ENCODE data around the gene PRDM12. TPM values are rescaled to one million over a fixed set of nuclear protein-coding genes. Genes with fewer than 3 reads are reported as not detected.

PRDM12 gene
- total RNA-seq, 1 donor from 2014 or later, result 0.21 TPM

DNA sequence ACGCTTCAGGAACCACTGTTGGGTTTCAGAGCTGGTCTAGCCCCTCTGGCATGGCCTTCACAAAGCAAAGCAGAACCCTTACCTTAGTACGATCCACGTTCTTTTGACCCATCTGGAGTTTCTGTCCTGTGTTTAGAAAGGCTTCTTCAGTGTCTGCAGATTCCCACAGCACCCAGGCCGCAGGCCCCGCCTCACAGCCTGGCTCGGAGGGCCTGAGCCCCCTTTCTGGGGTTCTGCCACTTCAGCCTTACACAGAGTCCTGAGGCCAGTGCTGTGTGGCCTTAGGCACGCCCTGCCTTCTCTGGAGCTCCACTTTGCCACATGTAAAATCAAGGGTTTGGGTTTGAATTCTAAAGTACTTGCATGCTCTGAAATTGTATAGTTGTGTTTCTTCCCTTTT is 31.6 kb upstream of the PRDM12 start:
- peaks cover 20% of the 10 kb centered on the region for H3K36me3 Mint-ChIP-seq (ENCODE audit: low read depth)
- no peak for DNase-seq
- H3K4me3 Mint-ChIP-seq, result no peak overlapping the region
- no peaks in the 10 kb centered on the region for H3K4me1 Mint-ChIP-seq
- no peaks in the 10 kb centered on the region for H3K9me3 Mint-ChIP-seq
- H3K27ac Mint-ChIP-seq, result no peak overlapping the region
- no peaks in the 10 kb centered on the region for H3K27me3 Mint-ChIP-seq
- intact Hi-C loops (cut with micrococcal nuclease), result no loop called here

DNA sequence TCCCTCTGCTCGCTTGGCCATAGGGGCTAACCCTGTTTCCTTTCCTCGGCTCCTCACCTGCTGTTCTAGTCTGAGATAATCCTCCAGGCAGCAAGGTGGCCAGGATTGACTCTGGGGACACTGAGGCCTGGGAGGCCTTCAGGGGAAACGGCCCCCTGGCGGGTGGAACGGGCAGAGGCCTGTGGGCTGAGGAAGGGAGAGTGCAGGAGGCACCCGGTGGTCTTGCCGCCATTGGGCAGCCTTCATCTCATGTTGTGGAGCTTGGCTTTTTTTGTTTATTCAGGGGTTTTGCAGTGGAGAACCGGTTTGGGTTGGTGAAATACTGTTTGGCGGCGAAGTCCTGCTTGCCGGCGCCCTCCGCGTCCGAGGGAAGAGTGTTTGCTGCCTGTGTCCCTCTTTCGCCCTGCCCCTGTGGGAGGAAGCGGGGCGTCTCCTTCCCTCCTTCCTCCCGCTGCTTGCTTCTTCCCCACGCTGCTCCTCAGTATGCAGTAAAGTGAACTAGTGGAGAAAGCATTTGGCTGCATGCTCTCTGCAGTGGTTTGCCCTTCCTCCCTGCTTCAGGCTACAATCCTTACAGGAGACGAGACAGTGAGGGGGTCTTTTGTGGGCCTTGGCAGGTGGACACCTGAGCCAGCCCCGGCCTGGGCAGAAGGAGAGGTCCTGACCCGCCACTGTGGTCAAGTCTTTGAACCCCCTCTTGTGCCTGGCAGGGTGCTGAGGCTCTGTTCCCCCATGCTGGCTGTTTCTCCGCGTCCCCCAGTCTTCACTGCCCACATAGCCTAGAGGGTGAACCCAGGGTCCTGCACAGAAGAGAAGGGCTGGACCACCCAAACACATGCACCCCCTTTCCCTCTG is 30.8 kb upstream of the PRDM12 start:
- Mint-ChIP-seq H3K27ac (no peak overlapping the region), H3K9me3 (no peaks in the 10 kb centered on the region), H3K36me3 (ENCODE audit: low read depth) (peaks cover 23% of the 10 kb centered on the region), H3K4me1 (no peaks in the 10 kb centered on the region), H3K4me3 (no peak overlapping the region), H3K27me3 (no peaks in the 10 kb centered on the region)
- DNase-seq, result no peak
- intact Hi-C loops (cut with micrococcal nuclease), result no loop called here

DNA sequence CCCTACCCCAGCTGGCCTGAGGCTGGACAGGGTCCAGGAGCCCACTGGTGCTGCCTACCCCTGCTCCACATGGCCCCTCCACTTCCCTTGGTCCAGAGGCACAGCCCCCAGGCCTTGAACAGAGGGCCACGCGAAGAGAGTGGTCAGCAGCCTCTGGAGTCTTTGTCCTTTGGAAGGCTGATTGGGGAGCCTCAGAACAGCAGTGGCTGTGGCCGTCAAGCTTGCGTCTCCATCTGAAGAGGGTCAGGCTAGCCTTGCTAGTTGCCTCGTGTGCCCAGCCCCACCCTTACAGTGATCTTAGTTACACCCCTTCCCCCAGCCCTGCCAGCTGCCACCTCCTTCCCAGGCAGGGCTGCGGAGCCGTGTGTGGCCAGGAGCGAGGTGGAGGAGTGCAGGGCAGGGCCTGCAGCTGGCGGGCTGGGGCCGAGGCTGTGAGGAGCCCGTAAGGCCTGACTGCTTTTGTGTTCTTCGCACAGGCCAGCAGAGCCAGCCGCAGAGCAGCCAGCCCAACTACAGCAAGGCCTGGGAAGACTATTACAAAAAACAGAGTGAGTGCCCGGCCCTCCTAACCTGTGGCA is 30.1 kb upstream of the PRDM12 start:
- H3K4me3 Mint-ChIP-seq, result no peak overlapping the region
- intact Hi-C loops (cut with micrococcal nuclease), result no loop called here
- H3K36me3 Mint-ChIP-seq (ENCODE audit: low read depth), result peaks cover 24% of the 10 kb centered on the region
- H3K4me1 Mint-ChIP-seq, result no peaks in the 10 kb centered on the region
- H3K27me3 Mint-ChIP-seq, result no peaks in the 10 kb centered on the region
- H3K9me3 Mint-ChIP-seq, result no peaks in the 10 kb centered on the region
- DNase-seq, result no peak
- H3K27ac Mint-ChIP-seq, result no peak overlapping the region

DNA sequence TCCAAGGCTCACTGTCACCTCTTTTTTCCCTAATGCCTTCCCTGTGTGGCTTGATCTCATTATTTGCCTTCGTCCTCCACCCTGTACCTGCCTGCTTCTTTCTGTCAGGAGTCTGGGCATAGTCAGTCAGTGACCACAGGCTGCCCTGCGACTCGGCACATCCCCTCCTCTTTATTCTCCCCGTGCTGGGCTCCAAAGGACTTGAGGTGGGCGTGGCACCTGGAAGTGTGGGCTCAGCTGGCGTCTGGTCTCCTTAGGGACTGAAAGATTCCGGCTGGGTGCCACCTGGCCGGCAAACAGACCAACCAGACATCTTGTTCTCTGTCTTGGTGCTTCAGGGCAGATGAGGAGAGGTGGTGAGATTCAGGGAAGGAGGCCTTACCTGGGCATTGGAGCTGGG is 29.6 kb upstream of the PRDM12 start:
- Mint-ChIP-seq H3K4me3 (no peak overlapping the region), H3K36me3 (ENCODE audit: low read depth) (peaks cover 20% of the 10 kb centered on the region), H3K27me3 (no peaks in the 10 kb centered on the region), H3K9me3 (no peaks in the 10 kb centered on the region), H3K27ac (no peak overlapping the region), H3K4me1 (no peaks in the 10 kb centered on the region)
- intact Hi-C loops (cut with micrococcal nuclease), result no loop called here
- no peak for DNase-seq

DNA sequence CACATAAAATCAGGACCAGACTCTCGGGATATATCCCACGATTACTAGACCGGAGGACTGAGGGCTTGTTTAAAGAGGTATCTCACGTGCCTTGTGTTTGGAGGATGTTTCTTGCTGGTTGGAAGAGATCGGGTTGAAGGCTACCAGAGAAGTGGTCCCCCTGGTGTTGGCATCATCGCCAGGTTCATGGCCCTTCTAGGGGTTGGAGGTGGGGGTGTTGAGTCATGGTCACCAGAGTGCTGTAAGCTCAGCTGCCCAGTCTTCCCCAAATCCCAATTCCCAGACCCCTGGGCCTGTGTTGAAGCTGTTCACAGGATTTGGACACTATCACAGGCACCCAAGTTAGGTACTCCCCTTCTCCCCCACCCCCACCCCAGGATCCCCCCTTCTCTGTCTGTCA is 29.1 kb upstream of the PRDM12 start:
- H3K27me3 Mint-ChIP-seq, result no peaks in the 10 kb centered on the region
- peaks cover 20% of the 10 kb centered on the region for H3K36me3 Mint-ChIP-seq (ENCODE audit: low read depth)
- no peak for DNase-seq
- no peak overlapping the region for H3K27ac Mint-ChIP-seq
- intact Hi-C loops (cut with micrococcal nuclease), result no loop called here
- H3K4me1 Mint-ChIP-seq, result no peaks in the 10 kb centered on the region
- H3K4me3 Mint-ChIP-seq, result no peak overlapping the region
- no peaks in the 10 kb centered on the region for H3K9me3 Mint-ChIP-seq

DNA sequence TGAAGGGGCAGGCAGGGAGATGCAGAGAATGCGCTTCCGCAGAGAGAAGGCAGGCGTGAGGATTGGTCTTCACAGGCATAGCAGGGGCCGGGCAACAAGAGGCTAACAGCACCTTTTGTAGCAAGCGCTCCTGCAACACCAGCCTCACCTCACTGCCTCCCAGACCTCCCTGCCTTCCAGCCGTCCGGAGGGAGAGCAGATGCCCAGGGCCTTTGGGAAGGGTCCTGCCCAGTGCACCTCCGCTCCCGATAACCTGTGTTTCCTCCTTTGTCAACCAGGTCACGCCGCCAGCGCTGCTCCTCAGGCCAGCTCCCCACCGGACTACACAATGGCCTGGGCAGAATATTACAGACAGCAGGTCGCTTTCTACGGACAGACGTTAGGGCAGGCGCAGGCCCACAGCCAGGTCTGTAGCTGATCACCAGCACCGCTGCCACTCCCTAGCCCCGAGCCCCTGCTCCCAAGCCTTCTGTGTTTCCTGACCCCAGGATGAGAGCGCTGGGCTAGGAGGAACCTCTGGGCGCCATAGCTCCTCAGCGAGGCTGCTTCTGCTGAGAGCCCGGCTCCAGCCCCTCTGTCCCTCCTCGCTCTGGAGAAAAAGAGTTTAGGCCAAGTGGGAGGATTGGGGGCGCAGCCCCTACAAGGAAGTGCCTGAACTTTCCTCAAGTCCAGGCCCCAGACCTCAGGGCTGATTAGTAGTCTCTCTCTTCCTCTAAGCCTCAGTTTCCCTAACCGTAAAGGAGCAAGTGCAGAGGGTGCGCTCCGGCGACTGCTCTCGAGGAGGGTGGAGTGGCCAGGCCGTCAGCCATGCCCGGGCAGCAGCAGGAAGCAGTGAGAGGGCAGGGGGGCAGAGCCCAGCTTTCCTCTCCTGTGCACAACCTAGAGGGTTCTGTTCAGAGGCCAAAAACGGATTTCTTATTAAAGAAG is 28.4 kb upstream of the PRDM12 start:
- no peaks in the 10 kb centered on the region for H3K9me3 Mint-ChIP-seq
- H3K4me1 Mint-ChIP-seq, result no peaks in the 10 kb centered on the region
- no peak overlapping the region for H3K4me3 Mint-ChIP-seq
- intact Hi-C loops (cut with micrococcal nuclease), result no loop called here
- no peaks in the 10 kb centered on the region for H3K27me3 Mint-ChIP-seq
- peaks cover 20% of the 10 kb centered on the region for H3K36me3 Mint-ChIP-seq (ENCODE audit: low read depth)
- no peak for DNase-seq
- no peak overlapping the region for H3K27ac Mint-ChIP-seq

DNA sequence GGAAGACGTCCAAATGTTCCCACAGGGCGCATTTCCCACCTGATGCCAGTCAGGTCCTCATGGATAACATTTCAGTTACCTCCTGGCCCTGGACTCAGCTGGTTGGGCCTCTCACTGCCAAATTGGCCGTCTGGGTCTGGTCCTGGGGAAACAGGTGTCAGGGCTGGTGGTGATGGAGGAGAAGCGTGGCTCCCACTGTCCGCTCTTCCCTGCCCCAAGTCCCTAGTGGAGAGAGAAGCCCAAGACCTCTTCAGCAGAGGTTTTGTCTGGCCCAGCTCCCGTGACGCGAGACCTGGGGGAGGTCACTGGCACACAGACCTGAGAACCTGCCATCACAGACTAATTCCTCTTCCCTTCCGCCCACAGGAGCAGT is 27.8 kb upstream of the PRDM12 start:
- no peaks in the 10 kb centered on the region for H3K9me3 Mint-ChIP-seq
- H3K4me1 Mint-ChIP-seq, result no peaks in the 10 kb centered on the region
- no peak overlapping the region for H3K4me3 Mint-ChIP-seq
- peaks cover 19% of the 10 kb centered on the region for H3K36me3 Mint-ChIP-seq (ENCODE audit: low read depth)
- H3K27me3 Mint-ChIP-seq, result no peaks in the 10 kb centered on the region
- intact Hi-C loops (cut with micrococcal nuclease), result no loop called here
- H3K27ac Mint-ChIP-seq, result no peak overlapping the region
- DNase-seq, result no peak

DNA sequence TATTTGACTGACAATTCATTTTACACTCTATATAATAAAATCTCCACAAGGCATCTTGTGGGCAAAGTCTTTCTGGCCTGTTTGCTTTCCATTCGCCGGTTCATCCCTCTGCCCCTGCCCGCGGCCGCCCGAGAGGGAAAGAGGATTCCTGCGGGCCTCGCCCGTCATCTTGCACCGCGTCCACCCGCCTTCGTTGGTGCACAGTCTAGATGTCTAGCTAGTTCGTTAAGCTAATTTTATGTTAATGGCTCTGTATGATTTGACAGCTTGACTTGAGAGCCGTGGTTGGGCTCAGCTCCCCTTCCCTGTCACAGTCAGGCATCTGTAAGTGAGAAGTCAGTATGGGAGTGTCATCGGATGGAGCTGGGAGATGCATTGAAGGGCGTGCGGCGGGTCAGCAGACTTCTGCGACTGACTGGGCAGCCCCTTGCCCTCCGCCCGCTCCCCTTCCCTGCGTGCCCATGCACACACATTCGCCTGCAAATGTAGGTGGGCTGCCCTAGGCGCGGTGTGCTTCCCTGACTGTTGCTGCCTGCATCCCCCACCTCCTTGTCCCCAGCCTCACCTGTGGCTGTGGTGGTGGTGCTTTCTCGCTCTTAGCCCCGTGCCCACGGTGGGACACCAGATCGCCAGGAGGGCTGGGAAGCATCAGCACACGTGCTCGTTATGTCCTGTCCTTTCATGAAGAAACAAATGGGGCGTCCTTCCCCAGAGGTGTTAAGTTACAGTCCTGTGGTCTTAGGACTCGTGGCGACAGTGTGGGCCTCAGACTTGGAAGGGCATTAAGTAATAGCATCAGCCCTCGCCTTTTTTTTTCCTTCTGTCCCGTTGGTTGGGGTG is 25.9 kb upstream of the PRDM12 start:
- H3K9me3 Mint-ChIP-seq, result no peaks in the 10 kb centered on the region
- H3K27me3 Mint-ChIP-seq, result no peaks in the 10 kb centered on the region
- H3K4me1 Mint-ChIP-seq, result no peaks in the 10 kb centered on the region
- no peak overlapping the region for H3K27ac Mint-ChIP-seq
- intact Hi-C loops (cut with micrococcal nuclease), result no loop called here
- DNase-seq, result no peak
- peaks cover 14% of the 10 kb centered on the region for H3K36me3 Mint-ChIP-seq (ENCODE audit: low read depth)
- no peak overlapping the region for H3K4me3 Mint-ChIP-seq

DNA sequence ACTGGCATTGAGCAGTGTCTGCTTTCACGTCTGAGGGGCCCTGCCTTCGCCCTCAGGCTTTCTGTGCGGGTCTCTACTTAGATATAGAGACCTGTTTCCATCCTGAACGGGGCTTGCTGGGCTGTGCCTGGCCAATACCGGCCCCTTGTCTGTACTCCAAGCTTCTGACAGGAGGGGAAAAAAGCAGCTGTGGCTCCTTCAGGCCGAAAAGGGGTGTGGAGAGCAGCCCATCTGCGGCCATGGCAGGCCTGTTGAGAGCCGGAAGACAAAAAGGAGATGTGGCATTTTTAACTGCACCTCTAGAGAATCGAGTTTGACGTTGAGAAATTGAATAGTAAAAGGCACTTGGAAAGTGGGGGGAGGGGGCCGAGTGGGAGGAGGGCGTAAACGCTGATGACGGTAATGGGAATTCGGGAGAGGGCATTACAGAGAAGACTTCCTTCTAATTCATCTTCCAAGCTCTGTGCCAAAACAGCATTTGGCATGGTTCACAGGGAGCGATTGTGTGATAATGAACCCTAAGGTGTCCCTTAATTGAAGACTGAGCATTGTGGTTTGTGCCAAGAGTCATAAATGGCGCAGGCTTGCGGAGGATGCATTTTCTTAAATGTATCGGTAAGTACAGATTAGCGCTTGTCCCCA is 25.1 kb upstream of the PRDM12 start:
- H3K27me3 Mint-ChIP-seq, result no peaks in the 10 kb centered on the region
- DNase-seq, result no peak
- intact Hi-C loops (cut with micrococcal nuclease), result no loop called here
- no peak overlapping the region for H3K4me3 Mint-ChIP-seq
- no peak overlapping the region for H3K27ac Mint-ChIP-seq
- H3K4me1 Mint-ChIP-seq, result no peaks in the 10 kb centered on the region
- peaks cover 14% of the 10 kb centered on the region for H3K36me3 Mint-ChIP-seq (ENCODE audit: low read depth)
- no peaks in the 10 kb centered on the region for H3K9me3 Mint-ChIP-seq

DNA sequence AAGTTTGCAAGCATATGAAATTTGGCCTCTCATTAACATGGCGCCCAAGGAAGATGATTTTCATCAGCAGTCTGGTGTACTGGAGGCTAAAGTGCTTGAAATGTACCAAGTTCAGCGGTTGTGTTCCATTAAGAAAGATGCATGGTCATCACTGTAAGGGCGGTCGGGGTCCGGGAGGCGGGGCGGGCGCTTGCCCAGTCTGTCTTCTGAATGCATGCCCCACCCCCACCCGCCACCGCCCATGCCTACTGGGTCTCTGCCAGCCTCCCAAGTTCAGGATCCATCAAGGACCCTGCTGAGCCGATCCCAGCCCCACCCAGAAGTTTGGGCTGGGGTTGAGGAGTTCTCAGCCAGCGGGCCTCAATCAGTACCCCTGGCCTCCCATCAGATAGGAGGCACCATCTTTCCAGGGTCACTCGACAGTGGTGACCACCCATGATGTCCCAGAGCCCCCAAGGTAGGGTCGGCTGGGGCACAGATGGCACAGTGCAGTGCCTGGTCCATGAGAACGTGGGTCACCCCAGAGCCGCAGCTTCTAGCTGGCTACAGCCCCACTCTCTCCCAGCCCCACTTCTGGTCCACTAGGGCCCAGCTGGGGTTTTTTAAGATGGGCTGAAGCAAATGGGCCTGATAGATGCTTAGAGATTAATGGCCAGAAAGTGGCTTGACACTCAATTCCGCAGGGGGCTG is 24.4 kb upstream of the PRDM12 start:
- H3K27ac Mint-ChIP-seq, result no peak overlapping the region
- no peaks in the 10 kb centered on the region for H3K9me3 Mint-ChIP-seq
- intact Hi-C loops (cut with micrococcal nuclease), result no loop called here
- DNase-seq, result no peak
- H3K36me3 Mint-ChIP-seq (ENCODE audit: low read depth), result peaks cover 11% of the 10 kb centered on the region
- H3K27me3 Mint-ChIP-seq, result no peaks in the 10 kb centered on the region
- no peak overlapping the region for H3K4me3 Mint-ChIP-seq
- no peaks in the 10 kb centered on the region for H3K4me1 Mint-ChIP-seq

DNA sequence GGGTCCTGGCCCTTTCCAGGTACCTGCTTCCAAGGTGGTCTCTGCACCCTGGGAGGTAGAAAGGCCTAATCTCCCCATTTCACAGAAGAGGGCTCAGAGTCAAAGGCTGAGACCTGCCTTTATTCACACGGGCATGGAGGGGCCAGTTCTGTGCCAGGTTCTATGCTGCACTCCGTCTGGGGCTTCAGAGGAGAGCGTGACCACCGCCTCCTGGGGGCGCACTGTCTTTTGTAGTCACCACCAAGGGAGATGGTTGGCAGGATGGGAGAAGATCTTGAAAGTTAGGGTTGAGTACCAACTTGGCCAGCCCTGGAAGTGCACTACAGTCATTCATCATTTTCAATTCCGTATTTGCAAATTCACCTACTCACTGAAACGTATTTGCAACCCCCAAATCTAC is 23.7 kb upstream of the PRDM12 start:
- H3K27ac Mint-ChIP-seq, result no peak overlapping the region
- DNase-seq, result no peak
- H3K9me3 Mint-ChIP-seq, result no peaks in the 10 kb centered on the region
- H3K36me3 Mint-ChIP-seq (ENCODE audit: low read depth), result peaks cover 8% of the 10 kb centered on the region
- intact Hi-C loops (cut with micrococcal nuclease), result no loop called here
- no peaks in the 10 kb centered on the region for H3K27me3 Mint-ChIP-seq
- no peaks in the 10 kb centered on the region for H3K4me1 Mint-ChIP-seq
- no peak overlapping the region for H3K4me3 Mint-ChIP-seq

DNA sequence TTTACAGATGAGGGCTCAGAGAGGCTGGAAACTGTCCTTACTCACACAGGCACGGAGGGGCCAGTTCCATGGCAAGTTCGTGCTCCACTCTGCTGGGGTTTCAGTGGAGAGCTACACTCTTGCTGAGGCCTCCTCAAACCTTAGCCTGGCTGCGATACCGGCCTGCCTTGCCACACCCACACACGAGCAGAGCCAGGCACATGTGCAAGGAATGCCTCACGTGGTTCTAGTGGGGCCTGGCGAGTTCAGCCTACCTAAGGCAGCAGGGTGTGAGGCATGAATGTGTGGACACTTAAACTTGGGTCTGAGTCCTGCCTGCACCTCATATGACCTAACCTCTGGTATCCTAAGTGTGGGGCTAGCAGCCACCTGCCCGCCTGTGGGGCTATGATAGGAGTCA is 21.5 kb upstream of the PRDM12 start:
- Mint-ChIP-seq H3K4me3 (no peak overlapping the region), H3K27ac (no peak overlapping the region), H3K27me3 (no peaks in the 10 kb centered on the region), H3K36me3 (ENCODE audit: low read depth) (peaks cover 5% of the 10 kb centered on the region), H3K4me1 (no peaks in the 10 kb centered on the region), H3K9me3 (no peaks in the 10 kb centered on the region)
- intact Hi-C loops (cut with micrococcal nuclease), result no loop called here
- no peak for DNase-seq

DNA sequence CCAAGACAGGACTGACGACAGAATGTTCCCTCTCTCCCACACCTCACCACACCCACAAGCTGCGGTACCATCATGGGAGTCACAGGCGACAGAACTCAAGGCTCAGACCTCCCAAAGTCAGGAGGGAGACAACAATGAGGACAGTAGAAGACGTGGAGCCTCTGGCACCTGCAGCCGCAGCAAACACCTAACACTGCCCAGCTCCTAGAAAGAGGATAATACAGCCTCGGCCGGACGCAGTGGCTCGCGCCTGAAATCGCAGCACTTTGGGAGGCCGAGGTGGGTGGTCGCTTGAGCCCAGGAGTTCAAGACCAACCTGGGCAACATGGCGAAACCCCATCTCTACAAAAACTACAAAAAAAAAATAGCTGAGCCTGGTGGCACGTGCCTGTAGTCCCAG is 13.2 kb upstream of the PRDM12 start:
- intact Hi-C loops (cut with micrococcal nuclease), result no loop called here
- Mint-ChIP-seq H3K9me3 (no peaks in the 10 kb centered on the region), H3K4me3 (no peak overlapping the region), H3K36me3 (ENCODE audit: low read depth) (no peaks in the 10 kb centered on the region), H3K27ac (no peak overlapping the region), H3K4me1 (no peaks in the 10 kb centered on the region), H3K27me3 (peaks cover 13% of the 10 kb centered on the region)
- DNase-seq, result no peak

Data from activated CD4-positive, alpha-beta T cell treated with anti-CD3 and anti-CD28 coated beads, Interleukin-2, amount 10 ng/mL, durations not matched to agents 24 days and 14 days (primary cell).